Prostate gland (tissue), 2 donors: ENCODE measurements around the gene IL17RC. TPM values are rescaled to one million over a fixed set of nuclear protein-coding genes. Genes with fewer than 3 reads are reported as not detected.

ENCODE experiments used
- DNase-seq: peaks from one replicate; pipeline ENCODE4 v3.0.0-alpha.2; 2019; ENCODE audit warnings: low spot score
- H3K27ac ChIP-seq, 2 donors: fragments of 200-600 bp; sonication (generic); 2 replicates each; pipeline ENCODE4 v1.5.1; 2017 to 2019
- H3K27me3 ChIP-seq: fragments of 200-600 bp; sonication (generic); replicated peaks from 2 replicates; pipeline ENCODE4 v1.5.1; 2019; ENCODE audit not compliant: insufficient read depth
- H3K36me3 ChIP-seq, 2 donors: fragments of 200-600 bp; sonication (generic); 1 replicate in 1 of 2; 2 replicates in 1 of 2; pipeline versions ENCODE4 v1.5.1 to v1.8.1; 2017 to 2019
- H3K4me1 ChIP-seq: fragments of 200-600 bp; sonication (generic); replicated peaks from 2 replicates; pipeline ENCODE4 v1.5.1; 2019
- H3K4me3 ChIP-seq, 2 donors: fragments of 200-600 bp; sonication (generic); 2 replicates each; pipeline ENCODE4 v1.5.1; 2017 to 2019
- H3K9me3 ChIP-seq: fragments of 200-600 bp; sonication (generic); 2 replicates; pipeline ENCODE4 v1.5.1; 2017
- POLR2A ChIP-seq: fragments of 450-650 bp; IDR thresholded peaks from one replicate; pipeline ENCODE4 v1.6.1; 2016; ENCODE audit warnings: antibody characterized with exemption, mild to moderate bottlenecking
- POLR2AphosphoS5 ChIP-seq: sonication (generic); formaldehyde crosslinking; IDR thresholded peaks from one replicate; pipeline ENCODE4 v1.6.1; 2017; ENCODE audit warnings: antibody characterized with exemption
- WGBS: methylation state at CpG from one replicate; pipeline ENCODE4 v1.1.5; 2018; 5-methylcytosine and 5-hydroxymethylcytosine counted together
- intact Hi-C: fragments of 100-400 bp; cut with DNase I; formaldehyde crosslinking; loops from one replicate; pipeline ENCODE4 v1.14.2; 2022
- total RNA-seq, 2 donors: library from RNA; depleted of rRNA; stranded (reverse); fragments of >200 nt; gene quantifications; one replicate each; pipeline ENCODE4 v1.1.0, GENCODE V29; 2016
- TF ChIP-seq, protein P1 (sequence below), 4 experiments: fragments of 200-600 bp in 2 of 4; fragments of 450-650 bp in 2 of 4; sonication (generic) in 2 of 4; IDR thresholded peaks; 1 replicate in 3 of 4; 2 replicates in 1 of 4; pipeline ENCODE4 v1.5.1; 2016 to 2019; ENCODE audit warnings: antibody characterized with exemption in 4 of 4, mild to moderate bottlenecking in 2 of 4, moderate library complexity in 2 of 4

Gene IL17RC
- total RNA-seq, 2 donors from 2014 or later: 80.7 to 152 TPM

- Histone ChIP-seq H3K4me1 (no peaks in the 10 kb centered on the region), H3K27me3 (no peaks in the 10 kb centered on the region), H3K27ac (no peak overlapping the region), H3K4me3 (no peak overlapping the region), H3K9me3 (no peaks in the 10 kb centered on the region), H3K36me3 (no peaks in the 10 kb centered on the region)
- TF ChIP-seq, protein P1, sequence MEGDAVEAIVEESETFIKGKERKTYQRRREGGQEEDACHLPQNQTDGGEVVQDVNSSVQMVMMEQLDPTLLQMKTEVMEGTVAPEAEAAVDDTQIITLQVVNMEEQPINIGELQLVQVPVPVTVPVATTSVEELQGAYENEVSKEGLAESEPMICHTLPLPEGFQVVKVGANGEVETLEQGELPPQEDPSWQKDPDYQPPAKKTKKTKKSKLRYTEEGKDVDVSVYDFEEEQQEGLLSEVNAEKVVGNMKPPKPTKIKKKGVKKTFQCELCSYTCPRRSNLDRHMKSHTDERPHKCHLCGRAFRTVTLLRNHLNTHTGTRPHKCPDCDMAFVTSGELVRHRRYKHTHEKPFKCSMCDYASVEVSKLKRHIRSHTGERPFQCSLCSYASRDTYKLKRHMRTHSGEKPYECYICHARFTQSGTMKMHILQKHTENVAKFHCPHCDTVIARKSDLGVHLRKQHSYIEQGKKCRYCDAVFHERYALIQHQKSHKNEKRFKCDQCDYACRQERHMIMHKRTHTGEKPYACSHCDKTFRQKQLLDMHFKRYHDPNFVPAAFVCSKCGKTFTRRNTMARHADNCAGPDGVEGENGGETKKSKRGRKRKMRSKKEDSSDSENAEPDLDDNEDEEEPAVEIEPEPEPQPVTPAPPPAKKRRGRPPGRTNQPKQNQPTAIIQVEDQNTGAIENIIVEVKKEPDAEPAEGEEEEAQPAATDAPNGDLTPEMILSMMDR (IDR thresholded peaks at IDR 0.05): no peak
- TF ChIP-seq POLR2A: no peak
- no peak for TF ChIP-seq POLR2AphosphoS5
- intact Hi-C loops: no loop called here
- WGBS: 90% methylated on average over 5 of the region's 5 CpGs
- no peak for DNase-seq
These were observed 29.4 kb upstream of the IL17RC start for GRCh38 chr3:9887480-9887879.

- intact Hi-C loops: no loop called here
- Histone ChIP-seq H3K27ac (no peak overlapping the region), H3K36me3 (peaks cover 0 to 5% of the 10 kb centered on the region in 2 donors), H3K4me3 (no peak overlapping the region), H3K9me3 (no peaks in the 10 kb centered on the region), H3K4me1 (no peaks in the 10 kb centered on the region), H3K27me3 (no peaks in the 10 kb centered on the region)
- WGBS: 92% methylated on average over 3 of the region's 3 CpGs
- DNase-seq: no peak
- TF ChIP-seq, protein P1 (IDR thresholded peaks at IDR 0.05): no peak
- no peak for TF ChIP-seq POLR2A
- no peak for TF ChIP-seq POLR2AphosphoS5
These were observed 28.4 kb upstream of the IL17RC start for GRCh38 chr3:9888540-9888939.

DNA sequence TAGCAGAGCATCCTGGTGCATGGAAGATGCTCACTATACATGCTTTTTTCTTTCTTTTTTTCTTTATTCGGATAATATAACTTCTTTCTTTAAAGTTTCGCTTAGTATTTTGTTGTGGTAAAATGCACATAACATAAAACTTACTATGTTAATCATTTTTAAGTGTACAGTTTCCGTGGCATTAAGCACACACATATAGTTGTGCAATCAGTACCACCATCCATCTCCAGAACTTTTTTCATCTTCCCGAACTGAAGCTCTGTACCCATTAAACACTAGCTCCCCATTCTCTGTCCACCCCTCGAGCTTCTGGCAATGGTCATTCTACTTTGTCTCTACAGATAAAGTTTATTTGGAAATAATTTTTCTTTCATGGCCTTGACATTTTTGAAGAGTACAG lies 27.5 kb upstream of the IL17RC start:
- H3K27ac ChIP-seq: no peak overlapping the region
- WGBS: 76% methylated on average over 5 of the region's 5 CpGs
- H3K4me3 ChIP-seq: no peak overlapping the region

GRCh38 chr3:9890249-9891071 lies 26.4 kb upstream of the IL17RC start, which contains the start of gene JAGN1:
TSS of gene JAGN1 (plus strand) at chr3:9890610. CDS start at chr3:9890723, 113 bp downstream.
- Histone ChIP-seq H3K4me3 (peak within 1 kb of the TSS; percentile 92), H3K36me3 (peaks cover 0 to 9% of the 10 kb centered on the region in 2 donors), H3K27me3 (no peaks in the 10 kb centered on the region), H3K4me1 (no peaks in the 10 kb centered on the region), H3K9me3 (no peaks in the 10 kb centered on the region), H3K27ac (peak within 1 kb of the TSS; percentile 94 to 95)
- peak; percentile 89 for TF ChIP-seq POLR2A
- TF ChIP-seq, protein P1 (IDR thresholded peaks at IDR 0.05): peak in 1 of 4 experiments; percentile 14
- peak; percentile 87 for TF ChIP-seq POLR2AphosphoS5
- peak; percentile 84 for DNase-seq
- intact Hi-C loops: loop anchor here (2.0 kb wide), 1 partner anchor 24 kb away; no protein-coding TSS in a partner anchor
- under 1% methylated on average over 55 of the region's 62 CpGs for WGBS

More for the DNA sequence above, 27.5 kb upstream of the IL17RC start:
- DNase-seq: no peak
- Histone ChIP-seq H3K36me3 (peaks cover 0 to 9% of the 10 kb centered on the region in 2 donors), H3K27me3 (no peaks in the 10 kb centered on the region), H3K4me1 (no peaks in the 10 kb centered on the region), H3K9me3 (no peaks in the 10 kb centered on the region)
- intact Hi-C loops: no loop called here
- no peak for TF ChIP-seq POLR2AphosphoS5
- TF ChIP-seq POLR2A: no peak
- TF ChIP-seq, protein P1 (IDR thresholded peaks at IDR 0.05): no peak
